Cardiac septum (tissue), 1 donor: ENCODE data around the gene CPPED1. TPM values are rescaled to one million over a fixed set of nuclear protein-coding genes. Genes with fewer than 3 reads are reported as not detected.

Source experiments
- DNase-seq: peaks from one replicate; pipeline ENCODE4 v3.0.0-alpha.2; 2020; ENCODE audit warnings: low spot score
- intact Hi-C: fragments of 100-400 bp; cut with DNase I; formaldehyde crosslinking; loops from one replicate; pipeline ENCODE4 v1.14.0; 2022
- total RNA-seq: library from RNA; stranded (reverse); fragmentation: NEBNext Ultra II Directional; extraction: Animal tissue kit (Norgen Biotek cat#: 25700); gene quantifications from one replicate; pipeline ENCODE4 v1.2.1, GENCODE V29; 2021
- donor health status: DM: no; HTN: no; CAD: no.

Gene CPPED1
- total RNA-seq, 1 donor from 2014 or later = 13.3 TPM

DNA sequence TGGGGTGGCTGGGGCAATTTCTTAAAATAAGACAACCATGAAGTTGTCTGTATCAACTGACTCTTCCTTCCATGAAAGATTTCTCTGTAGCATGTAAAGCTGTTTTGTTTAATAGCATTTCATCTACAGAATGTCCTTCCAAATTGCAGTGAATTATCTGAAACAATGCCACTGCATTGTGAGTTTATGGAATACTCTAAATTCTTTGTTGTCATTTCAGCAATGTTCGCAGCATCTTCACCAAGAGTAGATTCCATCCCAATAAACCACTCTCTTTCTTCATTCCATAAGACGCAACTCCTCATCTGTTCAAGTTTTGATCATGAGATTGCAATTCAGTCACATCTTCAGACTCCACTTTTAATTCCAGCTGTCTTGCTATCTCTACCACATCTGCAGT, 54.6 kb downstream of the CPPED1 start:
- DNase-seq = no peak
- intact Hi-C loops = no loop called here

DNA sequence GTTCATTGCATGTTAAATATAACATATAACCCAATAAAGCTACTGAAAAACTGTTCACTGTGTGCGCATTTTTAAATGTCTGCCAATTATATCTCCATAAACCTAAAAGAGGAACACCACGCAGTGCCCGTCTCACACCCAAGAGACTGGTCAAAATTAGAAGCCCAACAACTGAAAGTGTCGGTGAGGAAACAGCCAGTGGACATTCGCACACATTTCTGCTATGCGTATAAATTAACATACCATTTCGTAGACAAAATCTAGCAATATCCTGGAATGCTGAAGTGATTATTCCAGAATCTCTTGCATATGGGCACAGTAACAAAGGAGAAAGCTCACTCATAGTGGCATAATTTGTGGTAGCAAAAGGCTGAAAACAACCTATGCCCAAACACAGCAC, 55.9 kb downstream of the CPPED1 start:
- intact Hi-C loops = no loop called here
- no peak for DNase-seq

DNA sequence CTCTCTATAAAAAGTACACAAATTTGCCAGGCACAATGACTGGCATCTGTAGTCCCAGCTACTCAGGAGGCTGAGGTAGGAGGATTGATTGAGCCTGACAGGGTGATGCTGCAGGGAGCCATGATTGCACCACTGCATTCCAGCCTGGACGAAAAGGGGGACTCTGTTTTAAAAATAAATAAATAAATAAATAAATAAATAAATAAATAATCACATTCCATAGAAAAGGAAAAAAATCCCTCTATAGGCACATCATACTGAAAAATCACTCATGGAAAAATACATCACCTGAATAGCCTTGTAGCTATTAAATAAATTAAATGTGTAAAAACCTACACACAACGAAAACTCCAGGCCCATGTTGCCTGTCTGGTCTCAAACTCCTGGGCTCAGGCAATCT, 56.4 kb downstream of the CPPED1 start:
- no peak for DNase-seq
- intact Hi-C loops = no loop called here

DNA sequence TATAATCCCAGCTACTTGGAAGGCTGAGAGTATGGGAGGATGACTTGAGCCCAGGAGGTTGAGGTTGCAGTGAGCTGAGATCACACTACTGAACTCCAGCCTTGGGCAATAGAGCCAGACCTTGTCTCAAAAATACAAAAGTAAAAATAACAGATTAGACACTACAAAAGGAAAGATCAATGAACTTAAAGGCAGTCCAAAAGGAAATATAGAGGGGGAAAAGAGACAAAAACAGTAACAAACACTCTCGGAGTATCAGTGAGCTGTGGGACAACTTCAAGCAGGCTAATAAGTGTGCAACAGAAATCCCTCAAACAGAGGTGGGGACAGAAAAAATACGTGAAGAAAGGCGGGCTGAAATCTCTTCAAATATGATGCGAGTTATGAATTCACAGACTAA, 58.8 kb downstream of the CPPED1 start:
- intact Hi-C loops = no loop called here
- DNase-seq = no peak

DNA sequence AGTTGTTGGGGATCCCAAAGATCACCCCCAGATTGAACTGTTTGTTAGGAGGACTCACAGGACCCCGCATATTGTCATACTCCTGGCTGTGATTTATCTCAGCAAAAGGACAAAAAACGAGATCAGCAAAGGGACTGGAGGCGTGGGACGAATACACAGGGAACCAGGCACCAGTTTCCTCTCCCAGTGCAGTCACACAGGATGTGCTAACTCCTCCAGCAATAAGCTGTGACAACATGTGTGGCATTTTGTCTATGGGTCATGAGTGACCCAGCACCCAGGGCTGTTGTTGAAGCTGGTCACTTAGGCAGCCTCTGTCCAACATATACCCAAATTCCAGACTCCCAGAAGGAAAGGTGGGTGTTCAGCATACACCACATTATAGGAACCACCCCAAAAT, 60.9 kb downstream of the CPPED1 start:
- intact Hi-C loops = no loop called here
- no peak for DNase-seq

DNA sequence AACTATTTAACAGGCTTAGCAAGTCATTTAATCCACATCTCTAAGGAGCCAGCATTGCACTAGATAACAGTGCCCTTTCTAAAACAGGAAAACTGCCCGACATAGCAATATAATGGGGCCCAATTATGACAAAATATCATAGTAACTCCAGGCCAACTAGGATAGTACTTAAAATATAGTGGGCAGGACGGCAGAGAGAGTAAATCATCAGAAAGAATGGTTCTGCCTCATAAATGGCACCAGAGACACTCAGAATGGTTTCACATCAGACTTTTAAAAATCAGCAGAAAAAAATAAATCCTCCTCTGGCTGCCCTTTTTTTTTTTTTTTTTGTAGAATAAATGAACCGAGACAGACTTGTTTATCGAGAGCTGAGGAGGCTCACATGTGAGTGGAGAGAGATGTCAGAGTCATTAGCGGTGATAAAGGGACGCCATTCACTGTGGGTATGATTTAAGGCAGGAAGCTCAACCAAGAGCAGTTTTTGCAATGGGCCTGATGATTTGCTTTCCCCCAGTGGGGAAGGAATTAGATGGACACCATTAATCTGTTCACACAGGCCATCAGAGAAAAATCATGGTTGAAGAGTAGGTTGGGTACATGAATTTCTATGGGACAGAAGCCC, 62.6 kb downstream of the CPPED1 start:
- intact Hi-C loops = no loop called here
- DNase-seq = no peak

DNA sequence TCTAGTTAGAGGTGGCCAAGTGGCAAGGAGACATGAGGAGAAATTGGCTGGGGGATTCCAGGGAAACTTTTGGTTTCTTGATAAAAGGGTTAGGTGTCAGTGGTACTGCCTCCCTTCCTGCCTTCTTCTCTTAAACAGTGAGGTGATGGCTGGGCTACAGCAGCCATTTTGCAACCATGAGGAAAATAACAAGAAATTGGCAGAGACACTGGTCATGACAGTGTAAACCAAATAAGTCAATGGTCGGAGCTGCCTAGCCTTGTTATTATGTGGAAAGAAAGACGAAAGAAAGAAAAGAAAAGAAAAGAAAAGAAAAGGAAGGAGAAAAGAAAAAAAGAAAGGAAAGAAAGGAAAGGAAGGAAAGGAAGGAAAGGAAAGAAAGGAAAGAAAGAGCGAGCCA, 63.9 kb downstream of the CPPED1 start:
- no peak for DNase-seq
- intact Hi-C loops = no loop called here

DNA sequence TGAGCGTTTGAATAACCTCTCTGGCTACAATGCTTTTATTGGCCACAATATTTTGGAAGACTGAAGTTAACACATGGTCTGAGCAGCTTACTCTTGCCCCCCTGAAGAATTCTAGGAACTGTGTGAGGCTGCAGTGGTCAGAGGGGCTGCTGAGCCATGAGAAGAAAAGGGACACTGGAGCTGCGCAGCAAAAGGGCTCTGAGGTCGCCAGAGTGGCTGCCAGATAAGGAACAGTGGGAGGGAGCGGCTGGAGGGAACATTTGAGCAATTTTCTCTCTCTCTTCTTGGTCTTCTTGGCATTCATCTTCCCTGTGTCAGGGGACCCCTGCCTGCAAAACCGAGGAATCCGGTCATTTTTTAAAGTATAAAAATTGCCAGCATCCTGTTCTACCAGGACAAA, 66.1 kb downstream of the CPPED1 start:
- DNase-seq = no peak
- intact Hi-C loops = no loop called here

DNA sequence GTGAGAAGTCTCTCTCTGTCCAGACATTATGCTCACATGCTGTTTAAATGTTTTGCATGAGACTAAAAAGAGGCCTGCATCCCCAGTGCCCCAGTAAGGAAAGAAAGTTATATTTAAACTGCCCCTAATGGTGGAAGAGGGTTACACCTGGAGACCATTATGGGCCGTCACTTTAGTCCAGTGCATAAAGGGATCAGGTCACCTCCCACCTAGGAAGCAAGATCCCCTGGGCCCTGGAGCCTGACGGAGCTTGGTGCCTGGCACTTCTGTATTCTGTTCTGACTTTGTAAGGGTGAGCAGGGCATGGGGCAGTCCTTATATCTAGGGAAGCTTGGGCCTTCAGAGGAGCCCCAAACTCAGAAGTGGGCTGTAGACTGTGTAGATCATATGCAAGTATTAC, 67.9 kb downstream of the CPPED1 start:
- no peak for DNase-seq
- intact Hi-C loops = no loop called here

DNA sequence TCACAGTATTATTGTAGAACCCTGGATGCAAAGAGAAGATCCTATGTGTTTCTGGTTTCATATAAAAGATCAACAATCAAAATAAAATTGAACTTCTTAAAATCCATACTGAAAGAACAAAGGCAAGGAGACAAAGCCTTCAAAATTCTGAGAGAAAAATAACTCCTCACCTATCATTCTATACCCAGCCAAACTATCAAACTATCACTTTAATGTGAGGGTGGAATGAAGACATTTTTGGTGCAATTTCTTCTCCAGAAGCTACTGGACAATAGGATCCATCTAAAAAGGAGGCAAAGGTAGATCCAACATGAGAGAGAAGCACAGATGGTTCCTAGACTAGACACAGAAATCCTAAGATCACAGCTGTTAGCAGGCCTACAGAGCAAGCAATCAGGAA, 71.1 kb downstream of the CPPED1 start:
- intact Hi-C loops = no loop called here

DNA sequence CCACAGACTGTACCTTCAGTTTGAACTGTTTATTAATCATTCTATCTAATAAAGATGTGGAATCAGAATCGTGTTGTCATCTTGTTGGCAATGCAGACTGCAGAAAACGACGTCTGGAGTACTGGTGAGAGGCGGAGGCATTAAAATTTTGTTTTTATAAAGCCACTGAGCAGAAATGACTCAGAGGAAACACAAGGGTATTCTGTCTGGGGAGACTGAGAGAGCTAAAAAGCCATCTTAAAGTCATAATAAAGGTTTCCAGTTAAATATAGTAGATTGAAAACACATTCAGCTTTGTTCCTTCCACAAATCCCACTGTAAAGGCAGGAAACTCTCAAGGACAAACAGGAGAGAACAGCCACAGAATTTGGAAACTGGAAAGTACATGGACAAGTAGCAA, 74.2 kb downstream of the CPPED1 start:
- intact Hi-C loops = no loop called here

More for the DNA sequence above, 71.1 kb downstream of the CPPED1 start:
- DNase-seq = no peak

DNA sequence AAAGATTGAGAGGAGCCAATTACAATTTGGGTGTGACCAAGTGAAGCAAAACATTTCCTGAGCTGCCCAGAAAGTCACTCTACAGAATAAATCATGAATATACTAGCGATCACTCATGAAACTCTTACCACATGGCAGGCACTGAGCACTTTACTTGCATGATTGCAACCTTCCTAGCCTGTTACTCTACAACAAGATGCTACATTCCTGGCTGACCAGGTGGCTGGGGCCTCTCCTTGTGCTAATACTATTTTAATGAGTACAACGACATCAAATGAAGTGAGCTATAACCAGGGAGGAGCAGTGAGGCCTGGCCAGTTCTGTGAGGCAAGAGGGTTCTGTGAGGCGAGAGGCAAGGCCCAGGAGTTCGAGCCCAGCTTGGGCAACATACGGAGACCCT, 75.2 kb downstream of the CPPED1 start:
- intact Hi-C loops = no loop called here
- no peak for DNase-seq

More for the DNA sequence above, 74.2 kb downstream of the CPPED1 start:
- DNase-seq = no peak

DNA sequence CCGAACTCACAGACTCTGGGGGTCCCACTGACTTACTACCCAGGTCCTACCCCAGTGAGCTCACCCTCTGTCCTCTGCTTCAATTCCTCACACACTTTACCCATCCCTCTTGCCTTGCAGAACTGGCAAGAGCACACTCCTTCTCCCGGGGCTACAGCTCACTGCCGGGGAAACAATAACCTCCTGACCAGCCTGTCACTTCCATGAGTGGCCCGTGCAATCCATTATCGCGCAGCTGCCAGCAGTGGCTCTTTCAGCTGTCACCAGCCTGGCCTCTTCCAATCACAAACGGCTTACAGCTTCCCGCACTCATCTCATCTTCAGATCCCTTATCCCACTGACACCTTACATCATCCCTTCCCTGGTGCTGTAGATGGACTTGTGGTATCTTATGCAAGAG, 79.5 kb downstream of the CPPED1 start:
- DNase-seq = peak; percentile 54
- intact Hi-C loops = no loop called here

DNA sequence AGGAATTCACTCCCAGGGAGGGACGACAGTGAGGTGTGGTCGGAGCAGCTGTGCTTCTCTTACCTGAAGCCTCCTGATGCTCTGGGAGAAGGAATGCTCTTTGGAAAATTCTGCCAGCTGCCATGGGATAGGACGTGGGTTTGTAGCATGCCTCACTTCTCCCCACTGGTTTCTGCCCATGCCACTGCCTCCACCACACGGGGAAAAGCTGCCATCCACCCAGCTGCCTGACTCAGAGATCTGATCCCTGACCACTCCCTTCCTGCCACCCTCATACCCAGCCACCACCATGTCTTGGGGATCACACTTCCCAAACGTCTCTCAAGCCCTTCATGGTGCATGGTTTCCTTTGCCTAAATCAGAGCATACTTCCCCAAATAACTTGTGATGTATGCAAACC, 80.0 kb downstream of the CPPED1 start:
- DNase-seq = peak; percentile 51
- intact Hi-C loops = no loop called here

DNA sequence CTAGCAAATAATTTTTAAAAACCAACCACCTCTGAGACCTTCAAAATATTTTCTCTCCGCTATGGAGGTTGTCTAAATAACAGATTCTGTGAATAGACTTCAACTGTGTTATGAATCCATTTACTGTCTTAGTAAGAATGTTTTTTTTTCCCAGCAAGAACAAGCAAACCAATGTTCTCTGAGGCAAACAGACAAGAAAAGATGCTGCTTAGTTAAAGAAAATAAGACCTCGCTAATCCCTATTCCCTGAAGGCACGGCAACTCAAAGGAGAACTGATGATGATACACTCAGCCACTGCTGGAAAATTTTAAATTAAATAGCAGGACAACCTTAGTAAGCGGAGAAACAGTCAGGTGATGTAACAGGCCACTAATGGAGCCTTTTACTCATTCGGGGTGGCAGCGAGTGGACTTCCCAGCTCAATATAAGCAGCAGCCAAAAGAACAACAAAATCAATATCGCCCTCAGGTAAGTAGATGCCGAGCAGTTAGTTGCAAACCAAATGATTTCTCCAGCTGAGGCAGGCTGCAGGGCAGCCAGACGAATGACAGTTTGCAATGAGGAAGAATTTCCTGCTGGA, 81.8 kb downstream of the CPPED1 start:
- intact Hi-C loops = no loop called here
- no peak for DNase-seq

DNA sequence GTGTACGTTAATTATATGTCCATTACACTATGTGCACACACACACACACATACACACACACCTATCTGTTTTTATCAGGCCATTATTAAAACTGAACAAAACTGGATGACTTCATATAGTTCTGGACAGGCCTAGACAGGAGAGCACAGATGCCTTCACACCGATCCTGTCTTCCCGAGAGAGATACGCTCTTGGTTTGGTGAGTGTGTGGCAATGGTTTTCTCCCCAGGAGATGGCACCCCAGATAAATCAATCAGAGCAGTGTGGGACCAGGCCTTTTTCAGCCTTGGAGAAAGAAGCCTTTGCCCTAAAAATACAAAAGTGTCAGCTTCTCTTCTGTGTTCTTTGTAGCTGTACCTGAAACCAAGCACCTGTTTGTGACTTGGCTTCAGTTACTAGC, 83.7 kb downstream of the CPPED1 start:
- intact Hi-C loops = no loop called here
- DNase-seq = no peak

DNA sequence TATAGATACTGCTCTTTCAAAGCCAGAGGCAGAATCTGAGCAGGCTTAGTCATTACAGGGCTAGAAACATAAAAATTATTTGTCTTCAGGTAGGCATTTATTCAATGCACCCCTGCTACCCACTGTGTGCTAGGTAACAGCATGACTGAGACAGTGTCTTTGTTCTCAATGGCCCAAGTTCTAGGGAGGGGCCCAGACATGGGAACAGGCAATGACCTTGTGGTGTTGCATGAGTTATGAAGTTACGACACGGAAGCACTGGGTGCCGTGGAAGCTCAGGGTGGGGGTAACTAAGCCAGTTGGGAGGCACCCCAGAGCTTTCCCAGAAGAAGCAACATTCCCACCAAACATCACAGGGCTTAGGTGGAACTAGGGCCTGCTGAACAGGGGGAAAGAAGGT, 87.0 kb downstream of the CPPED1 start:
- DNase-seq = peak; percentile 17

DNA sequence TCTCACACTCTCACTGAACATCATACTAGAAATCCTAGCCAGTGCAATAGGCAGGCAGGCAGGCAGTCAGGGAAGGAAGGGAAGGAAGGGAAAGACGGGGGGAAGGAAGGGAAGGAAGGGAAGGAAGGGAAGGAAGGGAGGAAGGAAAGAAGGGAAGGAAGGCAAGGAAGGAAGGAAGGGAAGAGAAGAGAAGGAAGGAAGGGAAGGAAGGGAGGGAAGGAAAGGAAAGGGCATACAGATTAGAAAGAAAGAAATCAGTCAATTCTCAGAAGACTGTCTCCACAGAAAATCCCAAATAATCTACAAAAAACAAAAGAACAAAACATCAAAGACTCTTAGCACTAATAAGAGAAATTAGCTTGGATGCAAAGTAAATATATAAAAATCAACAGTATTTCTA, 93.9 kb downstream of the CPPED1 start:
- DNase-seq = no peak
- intact Hi-C loops = no loop called here

More for the DNA sequence above, 87.0 kb downstream of the CPPED1 start:
- intact Hi-C loops = no loop called here

DNA sequence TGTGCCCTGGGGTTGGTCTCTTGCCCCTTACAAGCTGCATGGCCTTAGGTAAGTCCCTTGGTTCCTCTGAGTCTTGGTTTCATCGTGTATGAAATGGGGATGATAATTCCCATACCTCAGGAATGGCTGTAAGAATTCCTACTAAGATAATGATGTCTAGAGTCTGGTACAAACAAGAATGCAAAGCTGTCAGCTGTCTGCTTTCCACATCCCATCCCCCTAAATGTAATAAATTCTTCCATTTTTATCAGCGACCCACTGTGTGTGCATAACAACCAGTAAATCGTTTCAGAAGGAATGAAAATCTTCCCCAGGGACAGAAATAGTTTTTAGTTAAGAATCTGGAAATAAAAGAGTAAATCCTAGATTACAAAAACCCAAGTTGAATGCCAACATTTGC, 95.4 kb downstream of the CPPED1 start:
- DNase-seq = peak; percentile 6
- intact Hi-C loops = no loop called here

DNA sequence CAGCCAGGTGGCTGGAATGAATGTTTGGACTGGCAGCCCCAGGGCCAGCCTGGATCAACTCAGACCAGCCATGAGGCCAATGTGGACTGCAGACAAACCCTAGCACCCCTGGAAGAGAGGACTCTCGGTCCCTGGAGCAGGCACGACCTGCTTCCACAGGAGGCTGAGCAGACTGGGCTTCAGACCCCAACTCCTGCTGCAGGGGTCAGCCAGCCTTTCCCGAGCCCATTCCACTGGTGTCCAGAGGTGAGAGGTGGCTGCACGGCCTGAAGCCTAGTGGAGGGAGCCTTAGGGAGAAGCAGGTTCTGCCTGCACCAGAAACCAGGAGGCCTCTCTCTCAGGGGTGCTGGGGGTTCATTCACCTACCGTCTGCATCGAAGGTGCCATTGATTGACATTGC, 97.1 kb downstream of the CPPED1 start:
- intact Hi-C loops = no loop called here
- DNase-seq = peak; percentile 44

DNA sequence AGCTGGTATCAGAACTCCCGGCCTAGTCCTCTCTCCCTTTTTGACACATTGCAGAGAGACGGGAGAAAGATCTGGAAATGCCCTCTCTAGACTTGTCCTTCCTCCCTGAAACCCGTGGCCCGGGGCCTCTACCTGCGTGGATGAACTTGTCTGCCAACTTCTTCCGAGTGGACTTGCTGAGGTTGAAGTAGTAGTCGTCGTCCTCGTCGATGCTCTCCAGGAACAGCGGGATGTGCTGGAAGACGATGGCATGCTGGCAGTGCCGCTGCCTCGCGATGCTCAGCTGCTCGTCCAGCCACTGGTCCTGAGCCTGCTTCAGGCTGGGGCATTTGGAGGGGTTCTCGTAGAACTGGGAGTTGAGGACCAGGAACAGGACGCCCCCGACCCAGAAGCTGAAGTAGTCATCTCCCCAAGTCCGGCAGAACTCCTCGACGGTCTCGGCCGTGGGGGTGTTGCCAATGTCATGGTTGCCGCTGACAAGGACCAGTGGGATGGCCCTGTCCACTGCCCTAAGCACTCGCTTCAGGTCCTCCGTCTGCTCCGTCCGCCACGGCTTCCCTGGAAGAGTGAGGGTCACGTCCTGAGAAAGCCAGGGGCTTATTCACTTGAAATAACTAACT, 99.1 kb downstream of the CPPED1 start:
- intact Hi-C loops = no loop called here
- DNase-seq = no peak
